ENCODE results near the gene CASS4. TPM values are rescaled to one million over a fixed set of nuclear protein-coding genes. Genes with fewer than 3 reads are reported as not detected.

CASS4 gene
- total and polyA plus RNA-seq, 7 donors: 0.08 to 0.73 (median 0.34) TPM

GRCh38 chr20:56440346-56441007 is 28.4 kb downstream of the CASS4 start:
- DNase-seq (no peak), ATAC-seq (no peak)
- intact Hi-C loops (cut with DNase I): loop anchor here in 1 of 2 donors (10.0 kb wide), 1 partner anchor 1636 kb away; no protein-coding TSS in a partner anchor
- H3K4me1 ChIP-seq: no peaks in the 10 kb centered on the region
- no peaks in the 10 kb centered on the region for H3K9me3 ChIP-seq
- peaks cover 0 to 1% (median 0%) of the 10 kb centered on the region in 3 donors for H3K27me3 ChIP-seq (ENCODE audit: insufficient read depth in 3 of 3, low read length in 2 of 3)
- no peaks in the 10 kb centered on the region for H3K36me3 ChIP-seq (ENCODE audit: insufficient read depth in 1 of 2, low read depth in 1 of 2)
- 53 to 58% (median 57%) methylated on average over 4 of the region's 4 CpGs for WGBS, 3 donors
- no peak overlapping the region for H3K4me3 ChIP-seq
- H3K27ac ChIP-seq: no peak overlapping the region
- TF ChIP-seq CTCF (IDR thresholded peaks at IDR 0.05): no peak

- no peaks in the 10 kb centered on the region for H3K4me1 ChIP-seq
- no peak overlapping the region for H3K4me3 ChIP-seq
- H3K27ac ChIP-seq: no peak overlapping the region
- 87 to 89% (median 88%) methylated on average over 17 of the region's 17 CpGs for WGBS, 3 donors
- no peaks in the 10 kb centered on the region for H3K36me3 ChIP-seq (ENCODE audit: insufficient read depth in 1 of 2, low read depth in 1 of 2)
- DNase-seq (no peak), ATAC-seq (no peak)
- TF ChIP-seq CTCF (IDR thresholded peaks at IDR 0.05): no peak
- intact Hi-C loops (cut with DNase I): loop anchor here in 1 of 2 donors (10.0 kb wide), 1 partner anchor 1638 kb away; no protein-coding TSS in a partner anchor
- no peaks in the 10 kb centered on the region for H3K9me3 ChIP-seq
- peaks cover 0 to 1% (median 0%) of the 10 kb centered on the region in 3 donors for H3K27me3 ChIP-seq (ENCODE audit: insufficient read depth in 3 of 3, low read length in 2 of 3)
These were observed 30.6 kb downstream of the CASS4 start for GRCh38 chr20:56442389-56443365.

GRCh38 chr20:56443654-56444540 is 31.8 kb downstream of the CASS4 start:
- no peaks in the 10 kb centered on the region for H3K4me1 ChIP-seq
- peaks cover 0 to 1% (median 0%) of the 10 kb centered on the region in 3 donors for H3K27me3 ChIP-seq (ENCODE audit: insufficient read depth in 3 of 3, low read length in 2 of 3)
- DNase-seq (no peak), ATAC-seq (no peak)
- no peaks in the 10 kb centered on the region for H3K9me3 ChIP-seq
- intact Hi-C loops (cut with DNase I): loop anchor here in 1 of 2 donors (10.0 kb wide), 1 partner anchor 1639 kb away; no protein-coding TSS in a partner anchor
- no peak for TF ChIP-seq CTCF (IDR thresholded peaks at IDR 0.05)
- H3K27ac ChIP-seq: no peak overlapping the region
- 51 to 52% (median 51%) methylated on average over 27 of the region's 27 CpGs for WGBS, 3 donors
- H3K36me3 ChIP-seq (ENCODE audit: insufficient read depth in 1 of 2, low read depth in 1 of 2): no peaks in the 10 kb centered on the region
- no peak overlapping the region for H3K4me3 ChIP-seq

- no peak overlapping the region for H3K27ac ChIP-seq
- intact Hi-C loops (cut with DNase I): loop anchor here in 1 of 2 donors (10.0 kb wide), 1 partner anchor 1640 kb away; no protein-coding TSS in a partner anchor
- no peaks in the 10 kb centered on the region for H3K36me3 ChIP-seq (ENCODE audit: insufficient read depth in 1 of 2, low read depth in 1 of 2)
- DNase-seq (no peak), ATAC-seq (no peak)
- no peaks in the 10 kb centered on the region for H3K9me3 ChIP-seq
- H3K4me1 ChIP-seq: no peaks in the 10 kb centered on the region
- no peak for TF ChIP-seq CTCF (IDR thresholded peaks at IDR 0.05)
- H3K27me3 ChIP-seq (ENCODE audit: insufficient read depth in 3 of 3, low read length in 2 of 3): peaks cover 0 to 1% (median 0%) of the 10 kb centered on the region in 3 donors
- no peak overlapping the region for H3K4me3 ChIP-seq
- 89 to 98% (median 94%) methylated on average over 3 of the region's 3 CpGs for WGBS, 3 donors
These were observed 33.1 kb downstream of the CASS4 start for GRCh38 chr20:56445130-56445529.
